Myocyte (in vitro differentiated cells): ENCODE measurements around the gene SKA1. TPM values are rescaled to one million over a fixed set of nuclear protein-coding genes. Genes with fewer than 3 reads are reported as not detected.
"Not testable (repeated sequence)": the region's sequence is repeated elsewhere in the genome, so short reads cannot be mapped to it uniquely, and the experiment has no call there.

Experiments
- DNase-seq: peaks from one replicate; pipeline ENCODE4 v3.0.0-alpha.2; 2012; ENCODE audit warnings: low read depth
- total RNA-seq: library from RNA; depleted of rRNA; stranded (reverse); fragments of >200 nt; gene quantifications from 2 replicates; pipeline ENCODE4 v1.2.3, GENCODE V29; 2014

Gene SKA1
- total RNA-seq, 1 donor from 2014 or later, result 0.11 TPM

DNA sequence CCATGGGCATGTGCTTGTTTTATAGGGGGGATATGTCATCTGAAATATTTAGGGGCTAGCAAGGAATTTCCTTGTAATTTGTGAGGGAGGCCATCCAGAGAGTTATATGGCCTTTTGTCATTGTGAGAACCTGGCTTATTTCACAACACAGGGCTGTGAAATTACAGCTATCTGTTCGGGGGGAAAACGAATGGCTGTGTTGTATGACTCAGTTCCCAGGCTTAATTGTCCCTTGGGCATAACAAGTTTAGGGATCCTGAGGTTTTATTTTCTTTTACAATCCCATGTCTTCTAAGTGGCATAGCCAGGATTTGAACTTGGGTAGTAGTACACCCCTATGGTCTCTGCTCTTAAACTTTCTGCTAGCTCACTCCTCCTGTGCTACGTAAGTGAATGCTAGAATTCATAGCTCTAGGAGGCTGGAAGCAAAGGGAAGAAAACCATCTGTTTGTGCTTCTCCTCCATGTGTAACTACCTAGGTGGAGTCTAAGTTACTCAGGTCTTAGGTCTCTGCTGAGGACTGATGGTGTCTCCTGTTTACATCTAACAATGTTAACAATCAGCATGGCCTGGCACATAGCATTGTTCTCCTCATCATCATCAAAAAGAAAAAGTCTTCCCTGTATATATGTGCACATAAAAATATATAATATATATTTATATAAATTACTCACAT, 53.8 kb downstream of the SKA1 start:
- no peak for DNase-seq

DNA sequence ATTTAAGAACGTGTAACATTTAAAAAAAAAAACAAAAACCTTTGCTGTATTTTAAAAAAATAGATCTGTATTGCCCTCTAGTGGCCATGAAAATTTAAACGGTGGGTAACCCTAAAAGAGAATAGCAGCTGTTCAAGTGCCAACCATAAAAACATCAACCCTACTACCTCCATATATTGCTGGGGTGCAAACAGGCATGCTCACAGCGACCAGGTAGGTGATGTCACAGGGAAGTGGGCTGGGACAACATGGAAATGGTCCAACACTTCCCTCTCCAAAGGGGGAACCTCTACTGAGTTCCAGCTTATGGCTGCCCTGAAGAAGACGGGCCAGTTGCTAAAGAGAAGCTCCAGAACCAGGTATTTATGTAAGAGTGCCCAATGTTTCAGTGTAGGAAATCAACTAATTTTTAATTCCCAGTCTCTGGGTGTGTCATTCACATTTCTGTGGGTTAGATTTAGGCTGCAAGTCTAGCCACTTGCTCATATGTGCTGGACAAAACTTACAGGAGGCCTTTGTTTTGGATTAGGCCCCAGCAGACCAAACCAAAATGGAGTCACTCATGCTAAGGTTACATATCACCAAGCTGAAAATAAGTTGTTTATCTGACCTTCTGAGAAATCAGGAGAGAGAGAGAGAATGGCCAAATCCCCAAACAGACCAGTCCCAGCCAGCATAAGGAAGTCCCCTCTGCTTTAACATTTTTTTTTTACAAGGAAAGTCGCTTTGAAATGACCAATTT, 54.5 kb downstream of the SKA1 start:
- DNase-seq, result peak; percentile 57

DNA sequence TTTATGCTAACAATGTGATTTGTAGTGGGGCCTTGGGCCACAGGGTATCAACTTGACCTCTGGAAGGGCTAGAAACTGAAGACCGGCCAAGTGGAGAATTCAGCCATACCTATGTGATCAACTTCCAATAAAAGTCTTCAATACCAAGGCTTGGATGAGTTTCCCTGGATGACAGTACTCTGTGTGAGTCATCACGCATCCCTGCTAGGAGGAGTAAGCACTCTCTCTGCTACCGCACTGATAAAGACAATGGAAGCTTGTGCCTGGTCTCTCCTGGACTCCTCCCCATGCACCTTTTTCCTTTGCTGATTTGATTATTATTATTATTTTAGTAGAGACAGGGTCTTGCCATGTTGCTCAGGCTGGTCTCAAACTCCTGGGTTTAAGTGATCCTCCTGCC, 58.1 kb downstream of the SKA1 start:
- DNase-seq, result no peak

DNA sequence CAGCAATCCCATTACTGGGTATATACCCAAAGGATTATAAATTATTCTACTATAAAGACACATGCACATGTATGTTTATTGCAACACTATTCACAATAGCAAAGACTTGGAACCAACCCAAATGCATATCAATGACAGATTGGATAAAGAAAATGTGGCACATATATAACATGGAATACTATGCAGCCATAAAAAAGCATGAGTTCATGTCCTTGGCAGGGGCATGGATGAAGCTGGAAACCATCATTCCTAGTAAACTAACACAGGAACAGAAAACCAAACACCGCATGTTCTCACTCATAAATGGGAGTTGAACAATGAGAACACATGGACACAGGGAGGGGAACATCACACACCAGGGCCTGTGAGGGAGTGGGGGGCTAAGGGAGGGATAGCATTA, 61.9 kb downstream of the SKA1 start:
- not testable (repeated sequence) for DNase-seq

DNA sequence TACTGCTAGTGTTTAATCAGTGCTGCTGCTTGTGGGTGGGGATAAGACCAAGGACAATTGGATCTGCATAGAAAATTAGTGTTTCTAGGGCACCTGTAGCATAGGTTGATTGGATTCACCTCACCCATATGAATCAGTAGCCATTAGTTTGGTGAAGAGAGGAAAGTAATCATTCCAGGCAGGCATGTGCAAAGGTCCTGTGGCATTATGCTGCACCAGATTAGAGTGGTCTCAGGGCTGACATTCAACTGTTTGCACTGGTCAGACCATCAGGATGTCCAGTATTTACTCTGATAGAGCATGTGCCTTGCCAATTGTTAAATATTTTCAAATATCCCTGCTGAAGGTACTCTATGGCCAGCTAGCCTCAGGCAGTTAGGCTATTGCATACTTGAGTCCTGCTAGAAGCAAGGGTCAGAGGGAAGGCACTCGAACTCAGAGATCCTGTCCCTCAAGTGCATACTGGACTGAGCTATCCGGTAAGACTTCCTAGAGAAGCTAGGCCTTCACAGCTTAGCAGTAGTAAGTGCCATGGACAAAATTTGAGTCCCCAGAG, 64.7 kb downstream of the SKA1 start:
- no peak for DNase-seq

DNA sequence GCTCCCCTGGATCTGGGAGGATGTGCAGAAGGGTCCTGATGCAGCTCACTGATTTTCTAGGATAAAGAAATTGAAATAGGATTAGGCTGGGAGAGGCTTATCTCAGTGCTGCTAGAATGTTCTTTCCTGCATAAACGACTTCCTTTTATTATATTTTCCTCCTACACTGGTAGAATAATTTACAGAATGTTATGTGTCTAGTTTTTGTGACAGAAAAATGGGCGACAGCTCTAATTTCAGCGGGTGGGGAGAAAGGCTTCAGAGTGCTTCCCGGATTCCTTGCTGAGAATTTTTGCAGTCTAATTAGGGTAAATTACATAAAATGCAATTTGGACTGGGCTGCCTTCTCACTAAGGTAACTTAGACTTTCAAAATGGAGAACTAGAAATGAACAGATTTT, 66.2 kb downstream of the SKA1 start:
- DNase-seq, result no peak

DNA sequence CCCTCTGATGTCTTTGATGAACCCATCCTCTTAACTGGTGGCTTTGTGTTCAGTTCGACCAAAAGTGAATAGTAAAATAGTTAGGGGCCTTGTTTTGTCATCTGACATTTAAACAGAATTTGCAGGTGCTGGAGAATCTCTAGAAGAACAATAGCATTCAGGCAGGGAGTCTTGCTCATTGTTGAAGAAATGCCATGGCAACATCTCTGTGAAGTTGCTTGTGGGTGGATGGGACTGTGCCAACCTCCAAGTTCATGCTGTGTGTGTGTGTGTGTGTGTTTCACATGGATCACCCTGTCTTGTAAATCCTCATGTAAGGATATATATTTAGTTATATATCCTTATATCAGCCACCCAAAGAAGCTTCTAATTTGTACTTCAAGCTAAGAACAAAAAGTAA, 66.7 kb downstream of the SKA1 start:
- DNase-seq, result no peak

Other genes starting within 250 kb of the SKA1 start
- 14.7 and 24.8 TPM in 2 replicates for gene MYO5B, start 179.9 kb upstream of the SKA1 start, total RNA-seq
- 0.10 and 0.27 TPM in 2 replicates for gene CFAP53, start 108.6 kb upstream of the SKA1 start, total RNA-seq
- 81.3 and 83.9 TPM in 2 replicates for gene MBD1, start 93.5 kb upstream of the SKA1 start, total RNA-seq
- gene CXXC1, start 87.4 kb upstream of the SKA1 start, total RNA-seq, result 27.8 and 33.4 TPM in 2 replicates
- not detected in 2 replicates for gene MAPK4, start 185.0 kb downstream of the SKA1 start, total RNA-seq